Activated CD8-positive, alpha-beta memory T cell treated with anti-CD3 and anti-CD28 coated beads for 36 hours (primary cell): ENCODE measurements around the gene LRRN3. TPM values are rescaled to one million over a fixed set of nuclear protein-coding genes. Genes with fewer than 3 reads are reported as not detected.
"Not testable (repeated sequence)": the region's sequence is repeated elsewhere in the genome, so short reads cannot be mapped to it uniquely, and the experiment has no call there.

Experiments
- CTCF ChIA-PET: fragments of 350-600 bp; sonication (Branson Sonifier 250); formaldehyde crosslinking; loops from one replicate; lab custom pipeline; 2021; ENCODE audit warnings: antibody characterized with exemption; lab: Charles Lee
- POLR2A ChIA-PET: fragments of 350-600 bp; sonication (Branson Sonifier 250); formaldehyde crosslinking; loops from one replicate; lab custom pipeline; 2021; ENCODE audit warnings: antibody characterized with exemption; lab: Charles Lee
- total RNA-seq, 2 experiments: library from RNA; stranded (reverse); gene quantifications; one replicate each; pipeline ENCODE4 v1.2.3, GENCODE V29; 2021

The LRRN3 gene
- 100 to 1,000 TPM; 101 to 108 TPM for total RNA-seq

- ChIA-PET POLR2A (interaction anchor here (0.7 to 1.4 kb wide), 2 partner anchors 9 to 14 kb away, joined by 3 read pairs; no protein-coding TSS in a partner anchor), CTCF (interaction anchor here (0.6 kb wide), 1 partner anchor 69 kb away, joined by 3 read pairs; no protein-coding TSS in a partner anchor)
Observed at GRCh38 chr7:111090846-111091245, at the start of gene LRRN3. Gene LRRN3, plus strand, starts transcription at chr7:111091127. Its CDS starts 31,646 bp downstream, at chr7:111122773.

GRCh38 chr7:111041577-111041976 is 49.4 kb upstream of the LRRN3 start:
- CTCF ChIA-PET: no interaction called here

GRCh38 chr7:111042842-111043241 is 48.1 kb upstream of the LRRN3 start:
- ChIA-PET POLR2A (no interaction called here), CTCF (no interaction called here)

More at GRCh38 chr7:111041577-111041976, 49.4 kb upstream of the LRRN3 start:
- POLR2A ChIA-PET: interaction anchor here (0.6 kb wide), 1 partner anchor 46 kb away, joined by 3 read pairs; no protein-coding TSS in a partner anchor

- ChIA-PET POLR2A (no interaction called here), CTCF (no interaction called here)
Observed at GRCh38 chr7:111043561-111043960, 47.4 kb upstream of the LRRN3 start.

- POLR2A ChIA-PET: no interaction called here
- CTCF ChIA-PET: no interaction called here
Observed at GRCh38 chr7:111045449-111045848, 45.5 kb upstream of the LRRN3 start.

- POLR2A ChIA-PET: no interaction called here
Observed at GRCh38 chr7:111047595-111047994, 43.3 kb upstream of the LRRN3 start.

GRCh38 chr7:111049971-111050680 is 40.8 kb upstream of the LRRN3 start:
- ChIA-PET POLR2A (no interaction called here), CTCF (no interaction called here)

More at GRCh38 chr7:111047595-111047994, 43.3 kb upstream of the LRRN3 start:
- CTCF ChIA-PET: no interaction called here

GRCh38 chr7:111050875-111051416 is 40.0 kb upstream of the LRRN3 start:
- POLR2A ChIA-PET: no interaction called here
- CTCF ChIA-PET: no interaction called here

- CTCF ChIA-PET: no interaction called here
- POLR2A ChIA-PET: no interaction called here
Observed at GRCh38 chr7:111051832-111052231, 39.1 kb upstream of the LRRN3 start.

- CTCF ChIA-PET: no interaction called here
- POLR2A ChIA-PET: no interaction called here
Observed at GRCh38 chr7:111053035-111053434, 37.9 kb upstream of the LRRN3 start.

GRCh38 chr7:111056371-111056770 is 34.6 kb upstream of the LRRN3 start:
- ChIA-PET CTCF (no interaction called here), POLR2A (no interaction called here)

GRCh38 chr7:111057066-111057465 is 33.9 kb upstream of the LRRN3 start:
- POLR2A ChIA-PET: no interaction called here
- CTCF ChIA-PET: no interaction called here

- CTCF ChIA-PET: interaction anchor here (0.5 kb wide), 1 partner anchor 413 kb away, joined by 3 read pairs; no protein-coding TSS in a partner anchor
- POLR2A ChIA-PET: no interaction called here
Observed at GRCh38 chr7:111059833-111060232, 31.1 kb upstream of the LRRN3 start.

- CTCF ChIA-PET: no interaction called here
- POLR2A ChIA-PET: no interaction called here
Observed at GRCh38 chr7:111063166-111063565, 27.8 kb upstream of the LRRN3 start.

GRCh38 chr7:111067251-111067650 is 23.7 kb upstream of the LRRN3 start:
- CTCF ChIA-PET: no interaction called here

GRCh38 chr7:111067682-111068081 is 23.2 kb upstream of the LRRN3 start:
- CTCF ChIA-PET: no interaction called here
- POLR2A ChIA-PET: no interaction called here

More at GRCh38 chr7:111067251-111067650, 23.7 kb upstream of the LRRN3 start:
- POLR2A ChIA-PET: no interaction called here

- ChIA-PET CTCF (no interaction called here), POLR2A (no interaction called here)
Observed at GRCh38 chr7:111068618-111069017, 22.3 kb upstream of the LRRN3 start.

GRCh38 chr7:111071556-111071955 is 19.4 kb upstream of the LRRN3 start:
- ChIA-PET POLR2A (no interaction called here), CTCF (no interaction called here)

GRCh38 chr7:111072658-111073057 is 18.3 kb upstream of the LRRN3 start:
- CTCF ChIA-PET, POLR2A ChIA-PET: not testable (repeated sequence)

- ChIA-PET POLR2A (interaction anchor here (0.6 kb wide), 1 partner anchor 10 kb away, joined by 3 read pairs; no protein-coding TSS in a partner anchor), CTCF (interaction anchor here (1.1 to 1.4 kb wide), 2 partner anchors 9 to 25 kb away, joined by 3 to 4 read pairs; no protein-coding TSS in a partner anchor)
Observed at GRCh38 chr7:111074071-111074747, 16.7 kb upstream of the LRRN3 start.
